Fibroblast of skin of abdomen (primary cell): ENCODE results near the gene SET. TPM values are rescaled to one million over a fixed set of nuclear protein-coding genes. Genes with fewer than 3 reads are reported as not detected.
A peak's percentile ranks its signal among the peaks of the same experiment; 100 is the strongest.

Experiments used
- DNase-seq: peaks from one replicate; pipeline ENCODE4 v3.0.0-alpha.2; 2013
- polyA plus RNA-seq, 2 experiments: library from polyadenylated mRNA; unstranded; fragments of 120-200 nt; gene quantifications; one replicate each; pipeline ENCODE4 v1.2.1, GENCODE V29; 2013; ENCODE audit not compliant: insufficient read length in 2 of 2

The SET gene
- 484 TPM for polyA plus RNA-seq (2013, experiment 1 of 2; ENCODE audit: insufficient read length)
- 420 TPM for polyA plus RNA-seq (2013, experiment 2 of 2; ENCODE audit: insufficient read length)

- DNase-seq, result peak; percentile 96
Measured at GRCh38 chr9:128688501-128689292, at the start of gene SET. Gene SET (plus strand): TSS chr9:128689222. CDS start chr9:128689583, 361 bp downstream.

GRCh38 chr9:128640603-128641002 lies 48.4 kb upstream of the SET start:
- DNase-seq, result no peak

- no peak for DNase-seq
Measured at GRCh38 chr9:128642675-128643245, 46.3 kb upstream of the SET start.

- no peak for DNase-seq
Measured at GRCh38 chr9:128643519-128644300, 45.3 kb upstream of the SET start.

- peak; percentile 41 for DNase-seq
Measured at GRCh38 chr9:128648206-128648605, 40.8 kb upstream of the SET start.

GRCh38 chr9:128651798-128652197 lies 37.2 kb upstream of the SET start:
- no peak for DNase-seq

- no peak for DNase-seq
Measured at GRCh38 chr9:128653908-128654307, 35.1 kb upstream of the SET start.

GRCh38 chr9:128654481-128654880 lies 34.5 kb upstream of the SET start:
- DNase-seq, result no peak

- peak; percentile 94 for DNase-seq
Measured at GRCh38 chr9:128656416-128657343, 32.3 kb upstream of the SET start, which contains the start of gene DYNC2I2. Gene DYNC2I2 (minus strand): TSS chr9:128656847. CDS start chr9:128656726, 121 bp downstream.

- no peak for DNase-seq
Measured at GRCh38 chr9:128657344-128657704, 31.7 kb upstream of the SET start.

GRCh38 chr9:128657796-128658195 lies 31.2 kb upstream of the SET start:
- no peak for DNase-seq

GRCh38 chr9:128666481-128666941 lies 22.5 kb upstream of the SET start:
- DNase-seq, result peak; percentile 29

- no peak for DNase-seq
Measured at GRCh38 chr9:128669786-128670185, 19.2 kb upstream of the SET start.

GRCh38 chr9:128675382-128675781 lies 13.6 kb upstream of the SET start:
- DNase-seq, result no peak

GRCh38 chr9:128677794-128678193 lies 11.2 kb upstream of the SET start:
- DNase-seq, result no peak

GRCh38 chr9:128683340-128684064 lies 5.5 kb upstream of the SET start:
- DNase-seq, result peak; percentile 43

GRCh38 chr9:128684065-128684324 lies 5.0 kb upstream of the SET start:
- DNase-seq, result no peak

GRCh38 chr9:128684325-128685199 lies 4.5 kb upstream of the SET start:
- peak; percentile 74 for DNase-seq

GRCh38 chr9:128685636-128686489 lies 3.2 kb upstream of the SET start:
- no peak for DNase-seq

- DNase-seq, result no peak
Measured at GRCh38 chr9:128687453-128687852, 1.6 kb upstream of the SET start.
